ENCODE measurements around the gene ARHGEF10L.

DNA sequence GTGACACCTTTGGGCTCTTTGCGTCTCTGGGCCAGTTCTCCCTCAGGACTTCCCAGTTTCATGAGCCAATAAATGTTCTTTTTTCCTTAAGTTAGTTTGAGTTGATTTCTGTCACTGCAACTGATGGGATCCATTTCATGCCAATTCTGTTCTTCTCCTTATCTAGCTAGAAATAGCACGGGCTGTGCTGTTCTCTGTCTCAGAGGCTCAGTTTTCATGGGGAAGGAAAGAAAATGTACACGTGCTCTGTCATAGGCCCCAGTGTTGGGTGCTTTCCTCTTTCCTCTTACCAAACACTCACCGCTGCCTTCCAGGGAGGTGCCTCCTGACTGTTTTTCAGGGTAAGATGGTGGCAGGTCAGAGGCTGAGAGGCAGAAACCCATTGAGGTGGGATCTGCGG lies 172.4 kb downstream of the ARHGEF10L start:
- no peak for TF ChIP-seq GATA2 (IDR thresholded peaks at IDR 0.05; ENCODE audit: low read depth, low read length)
- TF ChIP-seq GATA3 (IDR thresholded peaks at IDR 0.05; ENCODE audit: low read depth, low read length): no peak

Measured in SH-SY5Y (cell line).